HepG2 (cell line): ENCODE measurements around the gene ITGAE. TPM values are rescaled to one million over a fixed set of nuclear protein-coding genes. Genes with fewer than 3 reads are reported as not detected.

Experiments used
- AHR ChIP-seq: IDR thresholded peaks from 2 replicates; pipeline ENCODE4 v1.6.1; 2018; ENCODE audit warnings: missing genetic modification reagents, missing compliant biosample characterization
- ARNTL ChIP-seq: sonication (generic); formaldehyde crosslinking; IDR thresholded peaks from 2 replicates; pipeline ENCODE4 v1.4.0; 2020; ENCODE audit warnings: mild to moderate bottlenecking, missing genetic modification reagents
- BHLHE40 ChIP-seq: IDR thresholded peaks from 2 replicates; pipeline ENCODE4 v1.6.1; 2011; ENCODE audit warnings: low read length, improper control_type of control experiment
- HOXA5 ChIP-seq: sonication (generic); formaldehyde crosslinking; IDR thresholded peaks from 2 replicates; pipeline ENCODE4 v1.4.0; 2020; ENCODE audit warnings: missing genetic modification reagents
- HOXA7 ChIP-seq: sonication (generic); formaldehyde crosslinking; IDR thresholded peaks from 2 replicates; pipeline ENCODE4 v1.8.1; 2022; ENCODE audit warnings: mild to moderate bottlenecking, missing genetic modification reagents, moderate library complexity
- JDP2 ChIP-seq: sonication (generic); formaldehyde crosslinking; IDR thresholded peaks from 2 replicates; pipeline ENCODE4 v1.8.1; 2022; ENCODE audit warnings: missing genetic modification reagents, borderline replicate concordance
- NAIF1 ChIP-seq: sonication (generic); formaldehyde crosslinking; IDR thresholded peaks from 2 replicates; pipeline ENCODE4 v1.5.0; 2020; ENCODE audit warnings: mild to moderate bottlenecking, missing genetic modification reagents, borderline replicate concordance
- NFIC ChIP-seq: IDR thresholded peaks from 2 replicates; pipeline ENCODE4 v1.6.1; 2012; ENCODE audit warnings: mild to moderate bottlenecking, low read length, inconsistent platforms
- NKX3-1 ChIP-seq: sonication (generic); formaldehyde crosslinking; IDR thresholded peaks from 2 replicates; pipeline ENCODE4 v1.5.0; 2020; ENCODE audit warnings: missing genetic modification reagents
- NONO ChIP-seq, 2 experiments: fragments of 450-650 bp in 1 of 2; sonication (generic) in 1 of 2; formaldehyde crosslinking in 1 of 2; IDR thresholded peaks in 1 of 2; conservative IDR thresholded peaks in 1 of 2; 2 replicates each; pipeline versions ENCODE4 v1.6.1 to v1.8.0; 2017 to 2022; ENCODE audit warnings: mild to moderate bottlenecking in 1 of 2, missing genetic modification reagents in 1 of 2, moderate library complexity in 1 of 2
- NR2F2 ChIP-seq: IDR thresholded peaks from 2 replicates; pipeline ENCODE4 v1.6.1; 2012; ENCODE audit warnings: low read depth, inconsistent platforms, borderline replicate concordance
- TBX2 ChIP-seq: sonication (generic); formaldehyde crosslinking; IDR thresholded peaks from 2 replicates; pipeline ENCODE4 v1.5.0; 2020; ENCODE audit warnings: missing genetic modification reagents, mild to moderate bottlenecking, borderline replicate concordance
- THAP8 ChIP-seq: sonication (generic); formaldehyde crosslinking; IDR thresholded peaks from 2 replicates; pipeline ENCODE4 v1.5.1; 2020; ENCODE audit warnings: missing genetic modification reagents, mild to moderate bottlenecking, borderline replicate concordance
- ZBTB1 ChIP-seq: sonication (generic); formaldehyde crosslinking; IDR thresholded peaks from 2 replicates; pipeline ENCODE4 v1.4.0; 2020; ENCODE audit warnings: missing genetic modification reagents, borderline replicate concordance
- ZBTB10 ChIP-seq: sonication (generic); formaldehyde crosslinking; IDR thresholded peaks from 2 replicates; pipeline ENCODE4 v1.4.0; 2020; ENCODE audit warnings: missing genetic modification reagents, borderline replicate concordance
- ZFY ChIP-seq: sonication (generic); formaldehyde crosslinking; IDR thresholded peaks from 2 replicates; pipeline ENCODE4 v1.4.0; 2020; ENCODE audit warnings: missing genetic modification reagents
- ZNF230 ChIP-seq: sonication (generic); formaldehyde crosslinking; IDR thresholded peaks from 2 replicates; pipeline ENCODE4 v1.4.0; 2020; ENCODE audit warnings: mild to moderate bottlenecking, missing genetic modification reagents
- ZNF317 ChIP-seq: sonication (generic); formaldehyde crosslinking; IDR thresholded peaks from 2 replicates; pipeline ENCODE4 v1.5.0; 2020; ENCODE audit warnings: mild to moderate bottlenecking, missing genetic modification reagents
- ZNF567 ChIP-seq: sonication (generic); formaldehyde crosslinking; IDR thresholded peaks from 2 replicates; pipeline ENCODE4 v1.8.1; 2023; ENCODE audit warnings: mild to moderate bottlenecking, missing genetic modification reagents, borderline replicate concordance
- ZNF788 ChIP-seq: sonication (generic); formaldehyde crosslinking; IDR thresholded peaks from 2 replicates; pipeline ENCODE4 v1.5.0; 2020; ENCODE audit warnings: mild to moderate bottlenecking, missing genetic modification reagents, borderline replicate concordance
- polyA plus RNA-seq, 8 experiments: library from polyadenylated mRNA; depleted of rRNA in 3 of 8; stranded (reverse) in 7 of 8; unstranded in 1 of 8; fragments of >200 nt; fragmentation: Illumina TruSeq in 4 of 8; extraction: Trizol in 4 of 8; gene quantifications; 2 replicates each; pipeline versions ENCODE4 v1.2.1 to v1.2.3, GENCODE V29; 2011 to 2016; ENCODE audit warnings: low read depth in 4 of 8, missing spikeins in 1 of 8, mixed read lengths in 1 of 8; ENCODE audit not compliant: insufficient read depth in 1 of 8
- total RNA-seq, 5 experiments: library from RNA; depleted of rRNA; stranded (reverse); fragments of >200 nt; fragmentation: Illumina TruSeq; extraction: Trizol; gene quantifications; 2 replicates each; pipeline ENCODE4 v1.2.3, GENCODE V29; 2016; ENCODE audit warnings: low read depth in 1 of 5
- TF ChIP-seq, protein P1 (sequence below): sonication (generic); formaldehyde crosslinking; IDR thresholded peaks from 2 replicates; pipeline ENCODE4 v1.5.1; 2020; ENCODE audit warnings: mild to moderate bottlenecking, moderate library complexity, missing genetic modification reagents

The ITGAE gene
- total and polyA plus RNA-seq, 2 of the 13 experiments (the other 11 are each of a cell fraction or from before 2014, with no cell fraction given) = 42.3 to 49.0 TPM

GRCh38 chr17:3845621-3846436, 44.8 kb upstream of the ITGAE start, which contains the start of gene NCBP3 (continued):
- peak; percentile 97 for TF ChIP-seq ZNF788 (CRISPR knock-in tag)
- TF ChIP-seq NONO (IDR thresholded peaks at IDR 0.05) = no peak
- TF ChIP-seq NONO (CRISPR knock-in tag; conservative IDR thresholded peaks at IDR 0.05) = peak; percentile 98
- TF ChIP-seq ZNF567 (CRISPR knock-in tag) = no peak
- peak; percentile 28; the same call in 1 of the 2 replicates for TF ChIP-seq NR2F2
- TF ChIP-seq ZBTB10 (CRISPR knock-in tag) = no peak
- TF ChIP-seq NAIF1 (CRISPR knock-in tag) = peak; percentile 87; the same call in 1 of the 2 replicates
- TF ChIP-seq TBX2 (CRISPR knock-in tag) = peak; percentile 71
- no peak for TF ChIP-seq ZBTB1 (CRISPR knock-in tag)
- 0 out of 2 replicates have a peak, but pooled peaks have one; percentile 37 for TF ChIP-seq ZNF317 (CRISPR knock-in tag)
- TF ChIP-seq ZNF230 (CRISPR knock-in tag) = peak; percentile 74; the same call in 1 of the 2 replicates
- TF ChIP-seq, protein P1, sequence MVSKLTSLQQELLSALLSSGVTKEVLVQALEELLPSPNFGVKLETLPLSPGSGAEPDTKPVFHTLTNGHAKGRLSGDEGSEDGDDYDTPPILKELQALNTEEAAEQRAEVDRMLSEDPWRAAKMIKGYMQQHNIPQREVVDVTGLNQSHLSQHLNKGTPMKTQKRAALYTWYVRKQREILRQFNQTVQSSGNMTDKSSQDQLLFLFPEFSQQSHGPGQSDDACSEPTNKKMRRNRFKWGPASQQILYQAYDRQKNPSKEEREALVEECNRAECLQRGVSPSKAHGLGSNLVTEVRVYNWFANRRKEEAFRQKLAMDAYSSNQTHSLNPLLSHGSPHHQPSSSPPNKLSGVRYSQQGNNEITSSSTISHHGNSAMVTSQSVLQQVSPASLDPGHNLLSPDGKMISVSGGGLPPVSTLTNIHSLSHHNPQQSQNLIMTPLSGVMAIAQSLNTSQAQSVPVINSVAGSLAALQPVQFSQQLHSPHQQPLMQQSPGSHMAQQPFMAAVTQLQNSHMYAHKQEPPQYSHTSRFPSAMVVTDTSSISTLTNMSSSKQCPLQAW (CRISPR knock-in tag) = peak; percentile 77
- peak; percentile 58; the same call in 1 of the 2 replicates for TF ChIP-seq HOXA5 (CRISPR knock-in tag)
- peak; percentile 94 for TF ChIP-seq ZFY (CRISPR knock-in tag)
- TF ChIP-seq ARNTL (CRISPR knock-in tag) = peak; percentile 68; the same call in 1 of the 2 replicates
- TF ChIP-seq BHLHE40 = no peak
- TF ChIP-seq HOXA7 = 0 out of 2 replicates have a peak, but pooled peaks have one; percentile 16
- TF ChIP-seq JDP2 (CRISPR knock-in tag) = no peak; the same call in 1 of the 2 replicates
- TF ChIP-seq NKX3-1 (CRISPR knock-in tag) = 0 out of 2 replicates have a peak, but pooled peaks have one; percentile 54
- no peak for TF ChIP-seq NFIC
- TF ChIP-seq AHR (CRISPR knock-in tag) = no peak
- TF ChIP-seq THAP8 (CRISPR knock-in tag) = no peak; the same call in none of the 2 replicates
